Gastroesophageal sphincter (tissue), 4 donors: ENCODE results near the gene CLDN22. TPM values are rescaled to one million over a fixed set of nuclear protein-coding genes. Genes with fewer than 3 reads are reported as not detected.
"Not testable (repeated sequence)": the region's sequence is repeated elsewhere in the genome, so short reads cannot be mapped to it uniquely, and the experiment has no call there.

Source experiments
- ATAC-seq: fragments of 150-250 bp; one replicate; pipeline ENCODE4 v1.9.1; 2016; ENCODE audit warnings: mild to moderate bottlenecking, moderate library complexity
- H3K27ac ChIP-seq, 4 donors: fragments of 200-600 bp; sonication (generic) in 3 of 4; 1 replicate in 3 of 4; 2 replicates in 1 of 4; pipeline ENCODE4 v1.5.1; 2016 to 2019
- H3K27me3 ChIP-seq: fragments of 200-600 bp; sonication (generic); one replicate; pipeline ENCODE4 v1.5.1; 2019
- H3K36me3 ChIP-seq, 2 donors: fragments of 200-600 bp; sonication (generic); one replicate each; pipeline ENCODE4 v1.5.1; 2019; ENCODE audit warnings: control low read depth in 1 of 2
- H3K4me1 ChIP-seq, 3 donors: fragments of 200-600 bp; sonication (generic); 1 replicate in 2 of 3; 2 replicates in 1 of 3; pipeline ENCODE4 v1.5.1; 2016 to 2019; ENCODE audit warnings: control low read depth in 2 of 3
- H3K4me3 ChIP-seq, 2 donors: fragments of 200-600 bp; sonication (generic); one replicate each; pipeline ENCODE4 v1.5.1; 2019; ENCODE audit warnings: mild to moderate bottlenecking in 1 of 2, moderate library complexity in 1 of 2
- H3K9me3 ChIP-seq, 3 donors: fragments of 200-600 bp; sonication (generic); one replicate each; pipeline ENCODE4 v1.5.1; 2017 to 2019; ENCODE audit warnings: control low read depth in 2 of 3
- CTCF ChIP-seq, 4 experiments: fragments of 200-600 bp in 2 of 4; fragments of 450-650 bp in 2 of 4; sonication (generic) in 1 of 4; IDR thresholded peaks; one replicate each; pipeline ENCODE4 v1.5.1; 2017 to 2019; ENCODE audit warnings: antibody characterized with exemption in 4 of 4, mild to moderate bottlenecking in 2 of 4, moderate library complexity in 2 of 4
- EP300 ChIP-seq: sonication (generic); formaldehyde crosslinking; IDR thresholded peaks from one replicate; pipeline ENCODE4 v1.6.1; 2017; ENCODE audit warnings: antibody characterized with exemption, mild to moderate bottlenecking
- POLR2A ChIP-seq, 2 donors: fragments of 450-650 bp; IDR thresholded peaks; one replicate each; pipeline ENCODE4 v1.6.1; 2017; ENCODE audit warnings: antibody characterized with exemption in 2 of 2, mild to moderate bottlenecking in 2 of 2, moderate library complexity in 1 of 2
- POLR2AphosphoS5 ChIP-seq: sonication (generic); formaldehyde crosslinking; IDR thresholded peaks from one replicate; pipeline ENCODE4 v1.6.1; 2017; ENCODE audit warnings: antibody characterized with exemption
- WGBS, 2 donors: methylation state at CpG; one replicate each; pipeline ENCODE4 v1.1.5; 2018; ENCODE audit warnings: low coverage in 1 of 2; 5-methylcytosine and 5-hydroxymethylcytosine counted together
- total RNA-seq, 4 donors: library from RNA; depleted of rRNA; stranded (reverse); fragments of >200 nt; gene quantifications; one replicate each; pipeline ENCODE4 v1.1.0, GENCODE V29; 2016

CLDN22 gene
- total RNA-seq, 4 donors from 2014 or later, result 1.4 TPM; not detected in 3

GRCh38 chr4:183327827-183328226, 7.8 kb upstream of the CLDN22 start:
- Histone ChIP-seq H3K36me3 (no peaks in the 10 kb centered on the region), H3K9me3 (no peaks in the 10 kb centered on the region), H3K27me3 (no peaks in the 10 kb centered on the region), H3K4me3 (no peak overlapping the region), H3K4me1 (peaks cover 0 to 6% (median 0%) of the 10 kb centered on the region in 3 donors), H3K27ac (no peak overlapping the region)
- TF ChIP-seq CTCF (IDR thresholded peaks at IDR 0.05) (no peak), POLR2AphosphoS5 (no peak), EP300 (no peak), POLR2A (IDR thresholded peaks at IDR 0.05) (no peak)
- 91 to 97% methylated on average over 1 to 5 of the region's 7 CpGs for WGBS, 2 donors
- no peak for ATAC-seq

- no peak for ATAC-seq
- Histone ChIP-seq H3K9me3 (no peaks in the 10 kb centered on the region), H3K4me1 (peaks cover 0 to 6% (median 0%) of the 10 kb centered on the region in 3 donors), H3K27ac (no peak overlapping the region), H3K36me3 (no peaks in the 10 kb centered on the region), H3K27me3 (no peaks in the 10 kb centered on the region), H3K4me3 (no peak overlapping the region)
- no peak for TF ChIP-seq EP300
- no peak for TF ChIP-seq POLR2A (IDR thresholded peaks at IDR 0.05)
- TF ChIP-seq CTCF (IDR thresholded peaks at IDR 0.05), result no peak
- 78% methylated on average over 2 of the region's 2 CpGs; no CpG with 5 or more reads in 1 of the 2 donors for WGBS, 2 donors
Measured at GRCh38 chr4:183326853-183327252, 6.8 kb upstream of the CLDN22 start.

GRCh38 chr4:183326387-183326786, 6.3 kb upstream of the CLDN22 start:
- not testable (repeated sequence) for H3K27ac ChIP-seq, H3K36me3 ChIP-seq, H3K27me3 ChIP-seq, H3K9me3 ChIP-seq, H3K4me1 ChIP-seq, H3K4me3 ChIP-seq, ATAC-seq
- WGBS, 2 donors, result 75 to 91% methylated on average over 5 of the region's 6 CpGs

GRCh38 chr4:183324619-183325018, 4.5 kb upstream of the CLDN22 start:
- 92% methylated on average over 2 of the region's 7 CpGs; no CpG with 5 or more reads in 1 of the 2 donors for WGBS, 2 donors
- no peaks in the 10 kb centered on the region for H3K27me3 ChIP-seq
- H3K4me1 ChIP-seq, result no peaks in the 10 kb centered on the region
- TF ChIP-seq POLR2AphosphoS5 (no peak), CTCF (IDR thresholded peaks at IDR 0.05) (no peak), POLR2A (IDR thresholded peaks at IDR 0.05) (no peak), EP300 (no peak)
- no peak overlapping the region for H3K27ac ChIP-seq
- ATAC-seq, result no peak
- no peak overlapping the region for H3K4me3 ChIP-seq
- no peaks in the 10 kb centered on the region for H3K36me3 ChIP-seq
- no peaks in the 10 kb centered on the region for H3K9me3 ChIP-seq

DNA sequence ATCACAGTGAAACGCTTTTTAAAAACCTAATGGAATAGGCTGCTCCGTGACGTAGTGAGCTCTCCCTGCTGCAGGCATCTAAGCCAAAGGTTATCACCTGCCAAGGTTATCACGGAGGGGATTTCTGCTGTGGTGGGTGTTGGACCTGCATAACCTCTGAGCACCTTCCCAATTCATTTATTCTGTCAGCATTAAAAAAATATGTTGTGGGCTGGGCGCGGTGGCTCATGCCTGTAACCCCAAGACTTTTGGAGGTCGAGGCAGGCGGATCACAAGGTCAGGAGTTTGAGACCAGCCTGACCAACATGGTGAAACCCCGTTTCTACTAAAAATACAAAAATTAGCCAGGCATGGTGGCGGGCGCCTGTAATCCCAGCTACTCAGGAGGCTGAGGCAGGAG, 4.0 kb upstream of the CLDN22 start:
- 93 to 98% methylated on average over 9 to 11 of the region's 11 CpGs for WGBS, 2 donors
- H3K4me1 ChIP-seq, H3K9me3 ChIP-seq, H3K4me3 ChIP-seq, H3K27me3 ChIP-seq, H3K36me3 ChIP-seq, ATAC-seq, H3K27ac ChIP-seq: not testable (repeated sequence)

DNA sequence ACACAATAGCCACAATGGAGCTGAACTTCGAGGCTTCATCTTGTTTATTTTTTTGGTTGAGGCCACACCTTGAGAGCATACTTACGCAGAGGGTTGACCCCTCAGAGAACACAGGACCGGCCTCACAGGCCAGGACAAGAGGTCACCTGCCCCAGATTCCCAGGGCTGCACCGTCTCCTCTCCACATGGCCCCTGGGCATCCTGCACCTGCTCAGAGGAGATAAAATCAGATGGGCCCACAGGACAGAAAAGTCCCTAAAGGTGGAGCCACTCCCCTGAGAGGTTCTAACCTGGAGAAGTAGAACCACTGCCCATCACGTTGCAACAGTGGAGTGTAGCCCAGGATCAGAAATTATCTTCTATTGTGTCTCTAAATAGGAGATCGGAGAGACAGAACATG, 3.2 kb upstream of the CLDN22 start:
- H3K4me3 ChIP-seq, result no peak overlapping the region
- H3K9me3 ChIP-seq, result no peaks in the 10 kb centered on the region
- no peak for ATAC-seq
- H3K36me3 ChIP-seq, result peaks cover 0 to 9% of the 10 kb centered on the region in 2 donors
- 79 to 92% methylated on average over 3 to 5 of the region's 6 CpGs for WGBS, 2 donors
- H3K27me3 ChIP-seq, result no peaks in the 10 kb centered on the region
- no peaks in the 10 kb centered on the region for H3K4me1 ChIP-seq
- TF ChIP-seq EP300, result no peak
- no peak for TF ChIP-seq POLR2AphosphoS5
- no peak for TF ChIP-seq CTCF (IDR thresholded peaks at IDR 0.05)
- TF ChIP-seq POLR2A (IDR thresholded peaks at IDR 0.05), result no peak
- no peak overlapping the region for H3K27ac ChIP-seq
